Astrocyte of the spinal cord (primary cell): Measurements from ENCODE around the gene SPAG5.

Source experiments
- DNase-seq: peaks from one replicate; pipeline ENCODE4 v3.0.0; 2011; ENCODE audit warnings: low read depth, low spot score
- H3K4me3 ChIP-seq: 2 replicates; pipeline ENCODE4 v1.5.1; 2011; ENCODE audit warnings: low read depth, mild to moderate bottlenecking, low read length, moderate library complexity
- in situ Hi-C: cut with HindIII; loops from 2 replicates; pipeline ENCODE4 v1.10.0; 2017; ENCODE audit warnings: low sequenced_read_pairs
- TF ChIP-seq, protein P1 (sequence below): IDR thresholded peaks from 2 replicates; pipeline ENCODE4 v1.5.1; 2012; ENCODE audit warnings: low read depth, mild to moderate bottlenecking, low read length, inconsistent platforms

The SPAG5 gene

DNA sequence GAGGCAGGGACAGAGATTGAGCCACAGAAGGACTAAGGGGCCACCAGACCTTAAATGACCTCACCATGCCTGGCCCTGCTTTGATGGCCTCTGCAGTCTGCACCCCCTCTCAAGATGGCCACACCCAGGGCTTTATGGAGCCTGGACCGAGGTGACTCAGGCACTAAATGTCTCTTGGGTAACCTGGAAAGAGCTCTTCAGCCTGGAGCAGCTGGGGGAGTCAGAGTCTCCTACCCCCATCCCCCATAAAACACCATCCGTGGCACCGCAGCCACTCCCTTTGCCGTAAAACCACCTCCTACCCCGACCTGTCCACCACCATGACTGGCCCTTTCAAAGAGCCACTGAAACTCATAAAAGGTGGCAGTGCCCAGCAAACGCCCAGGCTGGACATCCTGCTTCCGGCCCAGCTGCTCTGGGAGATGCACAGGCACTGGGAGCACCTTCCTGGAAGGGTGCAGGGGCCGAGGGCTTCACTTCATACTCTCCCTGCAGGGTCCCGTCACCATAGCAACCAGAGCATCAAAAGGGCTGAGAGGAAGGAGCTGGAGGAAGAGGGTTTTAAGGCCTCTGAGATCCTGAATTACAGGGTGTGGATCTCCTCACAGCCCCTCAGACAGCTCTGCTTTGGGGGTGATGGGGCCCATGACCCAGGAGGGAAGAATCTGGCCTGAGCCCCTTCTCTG is 70.4 kb downstream of the SPAG5 start:
- TF ChIP-seq, protein P1, sequence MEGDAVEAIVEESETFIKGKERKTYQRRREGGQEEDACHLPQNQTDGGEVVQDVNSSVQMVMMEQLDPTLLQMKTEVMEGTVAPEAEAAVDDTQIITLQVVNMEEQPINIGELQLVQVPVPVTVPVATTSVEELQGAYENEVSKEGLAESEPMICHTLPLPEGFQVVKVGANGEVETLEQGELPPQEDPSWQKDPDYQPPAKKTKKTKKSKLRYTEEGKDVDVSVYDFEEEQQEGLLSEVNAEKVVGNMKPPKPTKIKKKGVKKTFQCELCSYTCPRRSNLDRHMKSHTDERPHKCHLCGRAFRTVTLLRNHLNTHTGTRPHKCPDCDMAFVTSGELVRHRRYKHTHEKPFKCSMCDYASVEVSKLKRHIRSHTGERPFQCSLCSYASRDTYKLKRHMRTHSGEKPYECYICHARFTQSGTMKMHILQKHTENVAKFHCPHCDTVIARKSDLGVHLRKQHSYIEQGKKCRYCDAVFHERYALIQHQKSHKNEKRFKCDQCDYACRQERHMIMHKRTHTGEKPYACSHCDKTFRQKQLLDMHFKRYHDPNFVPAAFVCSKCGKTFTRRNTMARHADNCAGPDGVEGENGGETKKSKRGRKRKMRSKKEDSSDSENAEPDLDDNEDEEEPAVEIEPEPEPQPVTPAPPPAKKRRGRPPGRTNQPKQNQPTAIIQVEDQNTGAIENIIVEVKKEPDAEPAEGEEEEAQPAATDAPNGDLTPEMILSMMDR: no peak
- no peak overlapping the region for H3K4me3 ChIP-seq
- in situ Hi-C loops: no loop called here
- no peak for DNase-seq

DNA sequence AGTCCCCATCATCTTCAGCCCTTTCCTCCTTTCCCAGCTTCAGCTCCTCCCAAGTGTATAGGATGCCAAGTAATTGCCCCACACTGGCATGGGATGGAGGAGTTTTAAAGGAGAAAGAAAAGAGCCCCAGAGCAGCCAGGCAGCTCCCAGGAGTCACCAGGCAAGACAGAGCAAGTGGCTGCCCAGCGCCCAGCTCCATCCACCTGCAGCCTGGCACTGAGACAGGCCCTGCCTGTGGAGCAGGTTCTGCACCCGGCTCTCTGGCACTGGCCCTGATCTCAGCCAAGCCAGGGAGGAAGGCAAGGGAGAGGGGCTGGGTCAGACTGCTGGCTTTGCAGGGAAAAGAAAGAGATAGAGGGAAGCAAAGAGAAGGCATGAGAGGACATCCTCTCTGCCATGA is 71.0 kb downstream of the SPAG5 start:
- TF ChIP-seq, protein P1: no peak
- DNase-seq: no peak
- H3K4me3 ChIP-seq: no peak overlapping the region
- in situ Hi-C loops: no loop called here
